BE2C (cell line): ENCODE measurements around the gene SLC25A28.

Source experiments
- DNase-seq: peaks from one replicate; pipeline ENCODE4 v3.0.0-alpha.2; 2020
- H3K27me3 ChIP-seq: fragments of 250-450 bp; sonication (Bioruptor Pico); 2 replicates; pipeline ENCODE4 v1.5.1; 2020; ENCODE audit warnings: mild to moderate bottlenecking
- H3K36me3 ChIP-seq: fragments of 250-450 bp; sonication (Bioruptor Pico); 2 replicates; pipeline ENCODE4 v1.5.1; 2020; ENCODE audit warnings: mild to moderate bottlenecking
- H3K4me1 ChIP-seq: fragments of 250-450 bp; sonication (Bioruptor Pico); 2 replicates; pipeline ENCODE4 v1.5.1; 2020
- H3K4me3 ChIP-seq: 2 replicates; pipeline ENCODE4 v1.5.1; 2011; ENCODE audit warnings: low read depth, low read length
- H3K9me3 ChIP-seq: fragments of 250-450 bp; sonication (Bioruptor Pico); 2 replicates; pipeline ENCODE4 v1.5.1; 2020
- CTCF ChIP-seq: IDR thresholded peaks from 2 replicates; pipeline ENCODE4 v1.5.1; 2012; ENCODE audit warnings: mild to moderate bottlenecking, low read depth, low read length

SLC25A28 gene

GRCh38 chr10:99652800-99653390 is 32.7 kb upstream of the SLC25A28 start:
- TF ChIP-seq CTCF: no peak
- no peaks in the 10 kb centered on the region for H3K4me1 ChIP-seq
- DNase-seq: no peak
- peaks cover 8% of the 10 kb centered on the region for H3K27me3 ChIP-seq
- no peaks in the 10 kb centered on the region for H3K36me3 ChIP-seq
- no peak overlapping the region for H3K4me3 ChIP-seq
- no peaks in the 10 kb centered on the region for H3K9me3 ChIP-seq

GRCh38 chr10:99648717-99649116 is 28.5 kb upstream of the SLC25A28 start:
- DNase-seq: no peak
- Histone ChIP-seq H3K9me3 (no peaks in the 10 kb centered on the region), H3K4me3 (no peak overlapping the region), H3K4me1 (no peaks in the 10 kb centered on the region), H3K27me3 (peaks cover 5% of the 10 kb centered on the region), H3K36me3 (no peaks in the 10 kb centered on the region)
- no peak for TF ChIP-seq CTCF

- DNase-seq: no peak
- Histone ChIP-seq H3K36me3 (no peaks in the 10 kb centered on the region), H3K4me1 (no peaks in the 10 kb centered on the region), H3K4me3 (no peak overlapping the region), H3K9me3 (no peaks in the 10 kb centered on the region), H3K27me3 (peaks cover 5% of the 10 kb centered on the region)
- TF ChIP-seq CTCF: no peak
Measured at GRCh38 chr10:99647601-99648151, 27.4 kb upstream of the SLC25A28 start.

- H3K4me1 ChIP-seq: no peaks in the 10 kb centered on the region
- DNase-seq: peak; percentile 9
- H3K4me3 ChIP-seq: no peak overlapping the region
- H3K36me3 ChIP-seq: no peaks in the 10 kb centered on the region
- H3K9me3 ChIP-seq: no peaks in the 10 kb centered on the region
- TF ChIP-seq CTCF: no peak
- H3K27me3 ChIP-seq: peaks cover 4% of the 10 kb centered on the region; the same call in 1 of the 2 replicates
Measured at GRCh38 chr10:99633832-99634231, 13.6 kb upstream of the SLC25A28 start.

- TF ChIP-seq CTCF: no peak
- H3K9me3 ChIP-seq: no peaks in the 10 kb centered on the region
- no peaks in the 10 kb centered on the region for H3K36me3 ChIP-seq
- no peaks in the 10 kb centered on the region for H3K27me3 ChIP-seq
- H3K4me3 ChIP-seq: no peak overlapping the region
- no peaks in the 10 kb centered on the region for H3K4me1 ChIP-seq
- no peak for DNase-seq
Measured at GRCh38 chr10:99631496-99631895, 11.3 kb upstream of the SLC25A28 start.

- Histone ChIP-seq H3K9me3 (no peaks in the 10 kb centered on the region), H3K4me1 (no peaks in the 10 kb centered on the region), H3K4me3 (no peak overlapping the region), H3K27me3 (no peaks in the 10 kb centered on the region), H3K36me3 (no peaks in the 10 kb centered on the region)
- TF ChIP-seq CTCF: no peak
- no peak for DNase-seq
Measured at GRCh38 chr10:99630991-99631390, 10.8 kb upstream of the SLC25A28 start.
